PC-3 (cell line): ENCODE results near the gene SNX17. TPM values are rescaled to one million over a fixed set of nuclear protein-coding genes. Genes with fewer than 3 reads are reported as not detected.

ENCODE experiments used
- ATAC-seq: fragments of 200-7000 bp; cut with Tn5 transposase; 2 replicates; pipeline ENCODE4 v1.9.1; 2020; ENCODE audit warnings: mild to moderate bottlenecking, moderate library complexity
- BruUV-seq: library from RNA; stranded (reverse); fragments of 400-500 nt; replicated peaks from 2 replicates; lab custom pipeline; 2021; lab: Mats Ljungman, UMichigan
- CTCF ChIA-PET: fragments of 300-600 bp; sonication (Branson Sonifier 250); formaldehyde crosslinking; loops from one replicate; lab custom pipeline; 2022; ENCODE audit warnings: antibody characterized with exemption; lab: Charles Lee
- POLR2A ChIA-PET: fragments of 300-600 bp; sonication (Branson Sonifier 250); formaldehyde crosslinking; loops from one replicate; lab custom pipeline; 2022; ENCODE audit warnings: antibody characterized with exemption; ENCODE audit not compliant: unreplicated experiment; lab: Charles Lee
- DNase-seq: peaks from one replicate; pipeline ENCODE4 v3.0.0-alpha.2; 2015
- H2AFZ ChIP-seq: fragments of 300-600 bp; sonication (generic); 2 replicates; pipeline ENCODE4 v1.6.0; 2016; ENCODE audit warnings: antibody characterized with exemption, low read length
- H3F3A ChIP-seq: fragments of 300-600 bp; sonication (generic); one replicate; pipeline ENCODE4 v1.6.0; 2017; ENCODE audit warnings: antibody characterized with exemption, low read length, control low read depth, mild to moderate bottlenecking; ENCODE audit not compliant: unreplicated experiment
- H3K27ac ChIP-seq: fragments of 300-600 bp; sonication (generic); 2 replicates; pipeline ENCODE4 v1.5.1; 2016; ENCODE audit warnings: mild to moderate bottlenecking, low read length
- H3K27me3 ChIP-seq: fragments of 300-600 bp; sonication (generic); 2 replicates; pipeline ENCODE4 v1.6.1; 2016; ENCODE audit warnings: low read length, mixed read lengths
- H3K36me3 ChIP-seq: fragments of 300-600 bp; sonication (generic); 2 replicates; pipeline ENCODE4 v1.6.1; 2016; ENCODE audit warnings: low read depth, mixed run types, low read length, mixed read lengths
- H3K4me1 ChIP-seq: fragments of 300-600 bp; sonication (generic); 2 replicates; pipeline ENCODE4 v1.5.1; 2016; ENCODE audit warnings: low read length; ENCODE audit not compliant: insufficient read depth
- H3K4me2 ChIP-seq: fragments of 300-600 bp; sonication (generic); 2 replicates; pipeline ENCODE4 v1.6.0; 2016; ENCODE audit warnings: low read length
- H3K4me3 ChIP-seq: fragments of 300-600 bp; sonication (generic); 2 replicates; pipeline ENCODE4 v1.5.1; 2016; ENCODE audit warnings: mild to moderate bottlenecking, low read length, mixed read lengths
- H3K79me2 ChIP-seq: fragments of 300-600 bp; sonication (generic); 2 replicates; pipeline ENCODE4 v1.6.1; 2017; ENCODE audit warnings: low read length, mixed read lengths
- H3K9ac ChIP-seq: fragments of 300-600 bp; sonication (generic); 2 replicates; pipeline ENCODE4 v1.6.0; 2016; ENCODE audit warnings: mild to moderate bottlenecking, low read length
- H3K9me2 ChIP-seq: fragments of 300-600 bp; sonication (generic); replicated peaks from 2 replicates; pipeline ENCODE4 v1.6.1; 2016; ENCODE audit warnings: mixed run types, low read length, mixed read lengths
- H3K9me3 ChIP-seq: fragments of 300-600 bp; sonication (generic); 2 replicates; pipeline ENCODE4 v1.6.1; 2016; ENCODE audit warnings: low read length, mixed read lengths
- H4K20me1 ChIP-seq: fragments of 300-600 bp; sonication (generic); 2 replicates; pipeline ENCODE4 v1.6.1; 2016; ENCODE audit warnings: low read length, mixed read lengths
- CTCF ChIP-seq: fragments of 300-600 bp; sonication (generic); conservative IDR thresholded peaks from 2 replicates; pipeline ENCODE4 v1.5.1; 2017; ENCODE audit warnings: antibody characterized with exemption, low read depth, mild to moderate bottlenecking, low read length
- EZH2 ChIP-seq: fragments of 300-600 bp; sonication (generic); IDR thresholded peaks from one replicate; pipeline ENCODE4 v1.6.1; 2017; ENCODE audit warnings: antibody characterized with exemption, mild to moderate bottlenecking, low read length; ENCODE audit not compliant: unreplicated experiment
- EZH2phosphoT487 ChIP-seq: fragments of 300-600 bp; sonication (generic); IDR thresholded peaks from 2 replicates; pipeline ENCODE4 v1.6.1; 2018; ENCODE audit warnings: mild to moderate bottlenecking, antibody characterized with exemption, low read length, borderline replicate concordance
- intact Hi-C: fragments of 100-400 bp; cut with micrococcal nuclease; formaldehyde crosslinking; loops from 2 replicates; pipeline ENCODE4 v1.9.0; 2023
- total RNA-seq: library from RNA; depleted of rRNA; stranded (reverse); fragments of >200 nt; gene quantifications from 2 replicates; pipeline ENCODE4 v1.2.3, GENCODE V29; 2014

The SNX17 gene
- total RNA-seq, 1 experiment from 2014 or later: 110 TPM

GRCh38 chr2:27353762-27354596 lies 16.4 kb upstream of the SNX17 start:
- Histone ChIP-seq H3K36me3 (no peaks in the 10 kb centered on the region), H3K4me3 (peak overlapping the region; percentile 77; the same call in 1 of the 2 replicates), H3K27me3 (no peaks in the 10 kb centered on the region), H3F3A (no peaks in the 10 kb centered on the region), H3K9me2 (no peaks in the 10 kb centered on the region), H3K4me1 (peaks cover 28% of the 10 kb centered on the region), H4K20me1 (peaks cover 13% of the 10 kb centered on the region), H3K9me3 (no peaks in the 10 kb centered on the region), H2AFZ (no peak overlapping the region), H3K79me2 (peaks cover 92% of the 10 kb centered on the region), H3K9ac (no peak overlapping the region), H3K4me2 (peak overlapping the region; percentile 91), H3K27ac (peak overlapping the region; percentile 36; the same call in 1 of the 2 replicates)
- ChIA-PET CTCF (interaction anchor here (0.7 kb wide), 1 partner anchor 330 kb away, joined by 3 read pairs; no protein-coding TSS in a partner anchor), POLR2A (interaction anchor here (0.6 to 0.7 kb wide), 2 partner anchors 27 to 536 kb away, joined by 4 to 12 read pairs; partner anchors contain the start of genes BABAM2, RBKS and ZNF513)
- ATAC-seq: no peak
- intact Hi-C loops: no loop called here
- BruUV-seq: no TSS peak
- TF ChIP-seq EZH2phosphoT487 (no peak), CTCF (no peak), EZH2 (no peak)
- peak; percentile 35 for DNase-seq

- CTCF ChIA-PET: no interaction called here
- no peak for TF ChIP-seq CTCF
- no peak for TF ChIP-seq EZH2phosphoT487
- no peak for TF ChIP-seq EZH2
- POLR2A ChIA-PET: interaction anchor here (0.7 kb wide), 1 partner anchor 26 kb away, joined by 4 read pairs; the partner anchor contains the start of gene ZNF513
- Histone ChIP-seq H3F3A (no peaks in the 10 kb centered on the region), H3K4me3 (peak overlapping the region; percentile 77), H4K20me1 (peaks cover 13% of the 10 kb centered on the region), H3K9me2 (no peaks in the 10 kb centered on the region), H3K27me3 (no peaks in the 10 kb centered on the region), H3K27ac (no peak overlapping the region), H3K4me2 (peak overlapping the region; percentile 91), H3K9ac (no peak overlapping the region), H2AFZ (no peak overlapping the region), H3K4me1 (peaks cover 28% of the 10 kb centered on the region), H3K79me2 (peaks cover 87% of the 10 kb centered on the region), H3K9me3 (no peaks in the 10 kb centered on the region), H3K36me3 (no peaks in the 10 kb centered on the region)
- no peak for DNase-seq
- no peak for ATAC-seq
- no TSS peak for BruUV-seq
- intact Hi-C loops: no loop called here
Measured at GRCh38 chr2:27354597-27354927, 15.9 kb upstream of the SNX17 start.

DNA sequence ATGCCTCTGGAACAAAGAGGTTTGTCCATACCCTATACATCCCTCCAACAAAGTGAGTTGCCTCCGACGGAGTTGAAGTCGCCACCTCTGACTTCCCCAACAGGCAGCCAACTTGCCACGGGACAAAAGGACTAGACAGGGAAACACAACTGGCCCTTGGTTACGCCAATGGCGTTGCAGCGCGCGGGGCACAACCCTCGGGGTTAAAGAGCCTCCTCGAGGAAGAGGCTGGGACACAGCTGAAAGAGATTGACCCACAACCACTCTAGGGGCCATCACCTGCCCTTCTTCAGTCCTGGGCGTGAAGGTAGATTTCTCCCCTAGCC lies 14.4 kb upstream of the SNX17 start:
- peaks cover 73% of the 10 kb centered on the region for H3K79me2 ChIP-seq
- ChIA-PET CTCF (no interaction called here), POLR2A (no interaction called here)
- ATAC-seq: peak; percentile 49
- peak; percentile 53 for DNase-seq
- no peaks in the 10 kb centered on the region for H3K9me2 ChIP-seq
- peak overlapping the region; percentile 84 for H2AFZ ChIP-seq
- TF ChIP-seq EZH2 (no peak), CTCF (no peak), EZH2phosphoT487 (no peak)
- peak overlapping the region; percentile 77 for H3K4me3 ChIP-seq
- intact Hi-C loops: loop anchor here (1.0 kb wide), 2 partner anchors 14 to 35 kb away; partner anchors contain the start of genes EIF2B4 and SNX17
- H3K9me3 ChIP-seq: no peaks in the 10 kb centered on the region
- peaks cover 13% of the 10 kb centered on the region for H4K20me1 ChIP-seq
- H3K27me3 ChIP-seq: no peaks in the 10 kb centered on the region
- no TSS peak for BruUV-seq
- peak overlapping the region; percentile 94 for H3K27ac ChIP-seq
- H3K4me1 ChIP-seq: peaks cover 28% of the 10 kb centered on the region
- H3K36me3 ChIP-seq: no peaks in the 10 kb centered on the region
- peak overlapping the region; percentile 91 for H3K4me2 ChIP-seq
- H3K9ac ChIP-seq: peak overlapping the region; percentile 95
- no peaks in the 10 kb centered on the region for H3F3A ChIP-seq
